Middle frontal gyrus (tissue), 1 donor: Measurements from ENCODE around the gene TSPAN8.
"Not testable (repeated sequence)": the region's sequence is repeated elsewhere in the genome, so short reads cannot be mapped to it uniquely, and the experiment has no call there.

Source experiments
- DNase-seq: peaks from one replicate; pipeline ENCODE4 v3.0.0-alpha.2; 2015; ENCODE audit warnings: low spot score; ENCODE audit errors: extremely low spot score

TSPAN8 gene

DNA sequence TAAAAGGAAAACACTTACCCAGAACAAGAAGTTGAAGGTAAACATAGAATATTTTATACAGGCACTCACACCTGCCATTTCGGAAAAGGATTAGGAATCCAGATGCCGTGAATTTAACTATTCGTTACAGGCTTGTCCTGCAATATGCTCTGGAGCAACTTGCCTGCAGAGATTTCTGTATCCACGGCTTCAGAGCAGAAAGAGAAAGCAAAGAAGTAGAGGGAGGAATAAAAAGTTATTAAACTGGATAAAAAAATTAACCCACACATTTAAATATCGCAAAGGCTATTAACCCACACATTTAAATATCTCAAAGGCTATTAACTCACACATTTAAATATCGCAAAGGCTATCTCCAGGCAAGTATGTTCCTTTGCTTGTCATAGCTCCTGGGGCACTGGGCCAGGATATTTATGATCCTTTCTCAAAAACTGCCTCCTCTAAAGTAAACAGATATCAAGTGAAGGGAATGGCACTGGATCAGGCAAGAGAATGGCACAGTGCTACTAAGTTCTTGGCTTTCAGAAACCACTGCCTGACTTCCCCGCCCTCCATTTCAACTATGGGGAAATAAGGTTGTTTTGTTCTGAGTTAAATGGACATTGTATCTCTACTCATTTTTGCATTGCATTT is at the start of gene TSPAN8:
TSPAN8 (minus strand) TSS at position 399 of the 633 bp plus-strand sequence; CDS start at position 78, 321 bp downstream.
- no peak for DNase-seq

GRCh38 chr12:71201136-71201679 is 43.4 kb upstream of the TSPAN8 start:
- DNase-seq: no peak

- DNase-seq: no peak
These were observed 42.9 kb upstream of the TSPAN8 start for GRCh38 chr12:71200706-71201105.

DNA sequence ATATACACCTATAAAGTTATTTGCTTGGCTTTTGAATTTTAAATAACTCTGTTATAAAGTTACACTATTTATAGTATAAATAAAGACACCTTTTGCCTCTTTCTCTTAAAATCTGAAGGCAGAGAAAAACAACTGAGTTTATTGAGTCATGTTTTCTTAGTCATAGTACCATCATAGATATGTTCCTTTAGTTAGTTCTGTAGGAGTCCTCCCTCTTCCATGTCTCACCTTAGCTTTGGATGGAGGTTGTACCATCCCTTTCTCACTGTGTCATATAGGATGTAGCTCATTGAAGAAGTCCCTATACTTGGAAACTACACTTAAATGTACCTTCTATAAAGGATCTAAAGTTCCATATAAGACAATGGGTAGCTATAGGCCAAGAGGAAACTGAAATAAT is 39.7 kb upstream of the TSPAN8 start:
- no peak for DNase-seq

- no peak for DNase-seq
These were observed 37.6 kb upstream of the TSPAN8 start for GRCh38 chr12:71195338-71195896.

DNA sequence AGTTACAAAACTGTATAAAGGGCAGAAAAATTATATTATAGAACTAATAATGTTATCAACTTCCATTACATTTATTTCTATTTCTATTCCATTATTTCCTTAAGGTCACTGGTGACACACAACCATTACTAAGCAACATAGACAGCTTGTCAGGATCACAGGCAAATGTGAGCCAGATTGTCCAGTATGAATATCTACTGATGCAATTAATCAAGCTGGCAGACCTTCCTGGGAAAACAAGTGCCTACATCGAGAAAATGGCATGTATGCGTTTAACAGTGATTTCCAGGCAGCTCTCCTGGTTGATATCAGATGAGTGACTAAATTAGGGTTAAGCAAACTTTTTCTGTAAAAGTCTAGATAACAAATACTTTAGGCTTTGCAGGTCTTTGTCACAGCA is 36.9 kb upstream of the TSPAN8 start:
- DNase-seq: no peak

- DNase-seq: no peak
These were observed 35.2 kb upstream of the TSPAN8 start for GRCh38 chr12:71193041-71193440.

- no peak for DNase-seq
These were observed 33.9 kb upstream of the TSPAN8 start for GRCh38 chr12:71191509-71192196.

DNA sequence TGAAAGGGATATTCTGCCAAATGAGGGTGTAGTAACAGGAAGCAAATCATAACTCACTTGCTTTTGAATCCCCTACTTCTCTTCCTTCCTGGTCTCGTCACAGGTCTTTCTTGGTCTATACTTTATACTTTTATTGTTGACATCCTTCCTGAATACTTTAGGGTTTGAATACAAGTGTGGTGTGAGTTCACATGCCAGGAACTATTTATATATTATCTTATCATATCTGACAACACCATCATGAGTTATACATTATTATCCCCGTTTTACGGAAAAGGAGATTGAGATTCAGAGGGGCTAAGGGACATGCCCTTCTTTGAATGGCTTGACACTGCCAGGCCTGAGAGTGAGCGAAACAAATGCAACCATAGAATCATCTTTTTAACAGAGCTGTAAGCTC is 33.0 kb upstream of the TSPAN8 start:
- no peak for DNase-seq

GRCh38 chr12:71187379-71187778 is 29.6 kb upstream of the TSPAN8 start:
- DNase-seq: no peak

DNA sequence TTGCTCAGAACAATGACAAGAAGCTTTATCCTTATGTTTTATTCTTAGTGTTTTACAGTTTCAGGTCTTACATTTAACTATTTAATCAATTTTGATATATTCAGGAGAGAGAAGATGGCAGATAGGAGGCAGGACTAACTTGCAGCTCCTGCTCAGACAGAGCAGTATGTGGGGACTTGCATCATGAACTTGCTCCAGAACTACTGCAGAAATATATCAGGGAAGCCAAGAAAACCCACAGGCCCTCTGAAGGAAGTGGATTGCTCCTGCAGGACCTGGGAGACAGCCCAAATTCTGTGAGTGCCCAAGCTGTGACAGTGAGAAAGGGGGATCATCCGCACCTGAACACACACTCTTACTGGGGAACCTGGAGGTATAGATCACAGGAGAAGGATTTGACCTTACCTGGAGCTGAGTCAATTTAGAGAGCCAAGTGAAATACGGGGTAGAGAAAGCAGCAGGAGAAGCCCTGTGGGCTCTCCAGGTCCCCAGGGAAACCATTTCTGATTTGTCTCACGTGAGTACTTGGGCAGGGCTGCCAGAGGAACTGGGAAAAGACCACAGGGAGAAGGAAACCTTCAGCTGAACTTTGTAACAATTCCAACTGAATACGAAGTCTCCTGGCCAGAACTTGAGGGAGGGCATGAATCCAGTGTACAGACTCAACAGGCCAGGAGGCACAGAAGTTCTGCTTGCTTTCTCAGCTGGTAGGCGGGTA is 28.9 kb upstream of the TSPAN8 start:
- DNase-seq: no peak

DNA sequence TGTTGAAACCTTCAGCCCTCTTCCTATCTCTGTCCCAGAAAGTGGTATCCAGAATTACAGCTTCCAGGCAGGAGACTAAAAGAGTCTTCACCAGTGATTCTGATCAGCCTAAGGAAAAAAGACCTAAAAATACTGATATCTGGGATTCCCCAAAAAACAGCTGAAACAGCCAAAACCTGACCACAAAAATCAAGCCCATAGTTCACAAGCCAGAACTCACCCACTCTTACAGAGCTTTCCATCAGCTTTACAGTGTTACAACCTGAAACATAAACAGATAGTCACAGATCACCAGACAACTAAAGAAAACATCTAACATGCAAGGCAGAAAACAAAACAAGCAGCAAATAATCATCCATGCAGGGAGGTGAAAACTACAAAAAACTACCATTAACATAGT is 26.0 kb upstream of the TSPAN8 start:
- DNase-seq: no peak

GRCh38 chr12:71183018-71183417 is 25.2 kb upstream of the TSPAN8 start:
- no peak for DNase-seq

DNA sequence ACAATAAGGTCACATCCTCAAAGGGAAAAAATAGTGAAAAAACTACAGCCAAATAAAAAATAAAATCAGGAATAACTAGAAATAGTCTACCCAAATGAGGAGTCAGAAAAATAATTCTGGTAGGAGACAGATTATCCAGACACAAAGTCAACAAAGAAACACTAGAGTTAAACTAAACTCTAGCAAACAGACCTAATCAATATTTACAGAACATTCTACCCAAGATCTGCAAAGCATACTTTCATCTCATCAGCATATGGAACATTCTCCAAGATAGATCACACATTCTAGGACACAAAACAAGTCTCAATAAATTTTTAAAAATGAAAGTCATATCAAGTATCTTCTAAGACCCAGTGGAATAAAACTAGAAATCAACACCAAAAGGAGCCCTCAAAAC is 20.4 kb upstream of the TSPAN8 start:
- no peak for DNase-seq

DNA sequence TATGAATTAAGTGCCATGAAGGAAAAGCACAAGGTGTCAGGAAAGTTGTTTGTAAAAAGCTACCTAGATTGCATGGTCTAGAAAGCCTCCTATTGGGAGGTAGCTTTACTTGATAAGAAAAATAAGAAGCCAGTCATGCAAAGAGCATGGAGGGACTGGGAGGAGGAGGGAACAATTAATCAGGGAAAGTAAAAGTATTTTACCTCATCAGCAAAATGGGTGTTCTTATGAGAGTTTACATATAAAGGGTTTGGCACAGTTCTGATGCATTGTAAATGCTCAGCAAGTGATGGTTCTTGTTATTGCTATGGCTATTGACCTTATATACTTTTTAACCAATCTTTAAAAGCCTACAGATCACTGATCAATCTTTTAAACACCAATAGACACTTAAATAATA is 17.0 kb upstream of the TSPAN8 start:
- no peak for DNase-seq

DNA sequence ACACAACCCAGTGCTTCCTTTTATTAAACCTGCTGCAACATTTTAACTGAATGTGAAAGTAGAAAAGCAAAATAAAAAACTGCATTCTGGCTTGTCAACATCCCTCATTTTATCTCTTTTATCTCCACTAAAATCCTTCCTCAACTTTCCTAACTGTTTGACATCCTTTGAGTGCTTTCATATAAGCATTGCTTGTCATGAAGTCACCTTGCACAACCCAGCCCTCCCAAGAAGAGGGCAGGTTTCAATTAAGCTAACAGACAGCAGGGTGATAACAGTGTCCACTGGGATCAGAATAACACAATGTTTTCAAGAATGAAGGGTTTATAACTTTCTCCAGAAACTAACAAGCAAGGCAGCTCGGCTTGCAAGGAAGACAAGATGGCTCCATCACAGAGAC is 16.3 kb upstream of the TSPAN8 start:
- DNase-seq: no peak

DNA sequence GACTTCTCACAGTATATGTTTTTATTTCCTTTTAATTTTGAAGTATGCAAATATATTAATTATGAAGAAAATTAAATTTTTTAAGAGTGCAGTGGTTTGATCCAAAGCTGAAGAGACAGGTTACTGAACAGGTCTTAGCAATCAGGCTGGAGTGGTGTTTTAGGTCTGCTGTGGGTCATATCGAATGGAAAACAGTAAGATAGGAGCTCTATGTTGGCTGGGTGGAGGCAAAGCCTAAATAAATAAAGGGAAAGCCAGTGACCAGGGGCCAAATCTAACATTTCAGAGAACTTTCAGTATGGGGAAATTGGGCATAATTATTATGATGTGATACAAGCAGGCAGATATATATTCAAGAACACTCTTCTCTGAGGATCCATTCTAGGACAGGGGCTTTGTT is 12.7 kb upstream of the TSPAN8 start:
- no peak for DNase-seq

GRCh38 chr12:71169286-71169685 is 11.5 kb upstream of the TSPAN8 start:
- no peak for DNase-seq

DNA sequence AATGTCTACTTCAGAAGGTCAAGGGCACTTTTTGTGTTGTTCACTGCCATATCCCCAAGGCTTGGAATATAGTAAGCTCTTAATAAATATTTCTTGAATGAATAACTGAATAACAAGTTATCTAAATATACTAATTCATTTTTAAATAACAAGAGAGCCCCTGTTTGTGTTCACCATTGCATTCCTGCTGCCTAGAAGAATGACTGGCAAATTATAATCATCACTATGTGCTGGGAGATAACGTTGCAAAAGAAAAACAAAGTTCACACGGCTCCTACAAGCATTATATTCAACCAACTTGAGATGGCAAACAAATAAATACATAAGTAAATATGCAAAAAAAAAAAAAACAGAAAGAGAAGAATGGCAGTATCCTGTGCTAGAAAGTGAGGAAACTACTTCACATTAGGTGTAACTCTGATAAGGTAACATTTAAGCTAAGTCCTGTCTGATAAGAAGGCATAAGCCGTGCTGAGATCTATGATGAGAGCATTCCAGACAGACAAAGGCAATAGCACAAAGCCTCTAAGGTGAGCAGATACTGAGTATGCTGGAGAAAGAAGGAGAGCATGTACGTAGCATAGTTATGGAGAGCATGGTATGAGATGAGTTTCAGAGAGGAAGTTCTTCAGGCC is 9.2 kb upstream of the TSPAN8 start:
- no peak for DNase-seq

- DNase-seq: no peak
These were observed 8.5 kb upstream of the TSPAN8 start for GRCh38 chr12:71166280-71166679.

- DNase-seq: not testable (repeated sequence)
These were observed 8.0 kb upstream of the TSPAN8 start for GRCh38 chr12:71165780-71166179.
